C1 segment of cervical spinal cord (tissue), 14 donors: ENCODE results near the gene LRP2.
"Not testable (repeated sequence)": the region's sequence is repeated elsewhere in the genome, so short reads cannot be mapped to it uniquely, and the experiment has no call there.

ENCODE experiments used
- DNase-seq, 14 donors: peaks; one replicate each; lab custom pipeline; 2025; lab: John Stamatoyannopoulos, UW

LRP2 gene

GRCh38 chr2:169301596-169302335, 60.6 kb downstream of the LRP2 start:
- peak in 1 of 14 donors; percentile 3 for DNase-seq

DNA sequence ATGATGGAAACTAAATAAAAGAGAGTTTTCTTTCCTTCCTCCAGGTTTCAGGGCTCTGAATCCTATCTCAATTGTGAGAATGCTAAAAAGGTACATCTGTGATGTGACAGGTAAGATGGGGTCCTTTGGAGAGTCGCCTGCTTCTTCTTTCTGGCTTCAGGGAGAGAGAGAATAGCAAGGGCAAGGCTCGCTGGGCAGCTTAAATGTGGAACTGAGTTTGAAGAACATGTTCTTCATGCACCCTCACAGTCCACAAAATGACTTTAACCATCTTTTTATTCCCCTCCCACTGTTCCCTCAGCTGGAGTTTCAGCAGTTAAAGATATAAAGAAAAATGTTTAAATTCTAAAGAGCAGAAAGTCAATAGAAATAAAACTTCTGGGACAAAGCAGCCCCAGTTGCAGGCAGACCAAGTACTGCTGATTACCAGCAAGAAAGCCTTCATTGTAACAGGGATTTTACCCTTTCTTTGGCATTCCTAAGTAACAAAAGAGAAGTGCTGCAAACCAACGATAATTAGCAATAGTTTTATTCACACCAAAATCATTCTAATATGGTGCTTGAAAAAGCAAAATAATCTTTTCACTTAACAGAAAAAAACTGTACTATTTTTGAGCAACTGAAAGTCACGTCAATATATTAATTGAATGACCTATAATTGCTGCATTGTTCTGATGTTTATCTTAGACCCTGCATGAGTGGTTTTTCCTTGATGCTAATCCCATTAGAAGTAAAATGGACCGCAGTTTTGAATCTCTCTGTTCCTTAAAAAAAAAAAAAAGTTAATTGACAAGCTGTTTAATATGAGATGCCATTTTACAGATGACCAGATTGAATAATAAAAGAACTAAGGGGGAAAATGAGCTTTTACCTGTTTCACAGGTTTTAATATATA, 61.5 kb downstream of the LRP2 start:
- DNase-seq, result peak in 1 of 14 donors; percentile 6

- DNase-seq, result no peak
These were observed 64.3 kb downstream of the LRP2 start for GRCh38 chr2:169298007-169298406.

DNA sequence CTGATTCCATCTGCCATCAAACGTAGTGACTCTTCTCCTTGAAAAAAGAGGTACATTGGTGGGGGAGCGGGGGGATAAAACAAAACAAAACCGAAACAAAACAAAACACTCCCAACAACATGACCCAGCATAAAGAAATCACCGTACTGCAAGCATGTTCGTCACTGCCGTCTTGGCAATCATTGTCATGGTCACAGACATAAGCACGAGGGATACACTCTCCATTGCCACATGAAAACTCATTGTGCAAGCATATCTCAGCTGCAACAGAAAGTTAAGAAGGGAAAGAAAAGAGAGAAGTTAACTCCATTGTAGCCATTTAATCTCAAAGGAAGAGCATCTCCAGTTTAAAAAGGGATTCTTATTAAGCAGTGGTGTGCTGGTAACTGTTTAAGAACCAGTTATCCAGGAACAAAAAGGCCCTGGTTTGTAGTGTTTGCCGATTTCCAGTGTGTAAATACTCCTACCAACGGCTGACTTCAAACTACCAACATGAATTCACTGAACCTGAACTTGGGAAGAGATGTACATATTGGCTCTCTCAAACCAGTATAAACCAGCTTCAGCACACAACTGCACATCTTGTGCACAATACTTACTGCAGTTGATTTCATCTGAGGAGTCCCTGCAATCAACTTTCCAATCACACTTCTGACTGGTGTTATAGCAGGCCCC, 68.2 kb downstream of the LRP2 start:
- DNase-seq, result no peak

DNA sequence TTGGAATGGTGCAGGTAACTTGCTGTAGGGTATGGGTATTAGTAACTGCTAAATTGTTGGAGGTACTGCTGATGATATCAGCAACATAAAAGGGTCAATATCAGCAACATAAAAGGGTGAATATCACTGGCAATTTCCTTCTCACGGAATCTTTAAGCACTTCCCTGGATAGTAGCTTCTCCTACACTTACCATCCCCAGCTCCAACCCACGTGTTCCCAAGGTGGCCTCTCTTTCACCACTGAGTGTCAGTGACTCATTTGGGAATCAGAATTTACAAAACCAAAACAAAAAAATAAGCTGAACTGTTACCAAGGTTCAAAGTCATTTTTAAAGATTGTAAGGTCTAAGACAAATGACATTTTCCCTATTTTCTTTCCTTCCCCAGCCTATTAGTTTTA, 70.8 kb downstream of the LRP2 start:
- no peak for DNase-seq

GRCh38 chr2:169290433-169290832, 71.9 kb downstream of the LRP2 start:
- DNase-seq, result no peak

GRCh38 chr2:169287666-169288065, 74.7 kb downstream of the LRP2 start:
- DNase-seq, result no peak

GRCh38 chr2:169286624-169287231, 75.6 kb downstream of the LRP2 start:
- no peak for DNase-seq

- peak in 2 of 14 donors; percentile 1 to 4 for DNase-seq
These were observed 76.7 kb downstream of the LRP2 start for GRCh38 chr2:169285531-169286235.

DNA sequence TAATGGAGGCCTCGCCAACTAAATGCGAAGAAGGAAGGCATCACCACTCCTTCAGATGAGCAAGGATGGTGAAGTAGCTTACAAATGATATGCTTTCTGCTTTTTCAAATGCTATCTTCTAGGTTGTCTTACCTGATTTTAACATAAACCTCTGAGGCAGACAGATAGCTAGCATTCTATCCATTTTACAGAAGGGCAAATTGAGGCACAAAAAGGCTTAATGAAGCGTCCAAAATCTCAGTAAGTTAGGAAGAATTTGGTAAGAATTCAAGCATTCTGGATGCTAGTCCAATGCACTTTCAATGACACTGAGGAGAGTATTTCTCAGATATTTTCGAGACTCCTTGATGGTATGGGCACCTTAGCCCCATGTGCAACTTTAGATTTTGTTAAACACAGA, 81.8 kb downstream of the LRP2 start:
- no peak for DNase-seq

GRCh38 chr2:169275696-169276444, 86.5 kb downstream of the LRP2 start:
- no peak for DNase-seq

DNA sequence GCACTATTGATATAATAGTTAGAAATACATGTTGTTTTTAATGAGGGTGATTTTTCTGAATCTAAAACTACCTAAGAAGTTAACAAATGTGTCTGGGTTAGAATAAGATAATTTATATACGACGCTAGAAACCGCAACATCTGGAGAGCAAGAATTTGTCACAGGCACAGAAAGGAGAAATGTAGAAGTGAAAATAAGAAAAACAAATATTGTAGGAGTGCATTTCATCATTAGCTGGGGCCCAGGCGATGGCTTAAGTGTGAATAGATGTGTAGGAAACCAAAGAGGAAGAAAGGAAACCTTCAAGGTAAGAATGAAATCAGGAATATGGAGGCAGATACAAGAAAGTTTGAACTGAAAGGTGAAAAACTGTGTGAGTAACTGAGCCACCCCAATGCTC, 90.3 kb downstream of the LRP2 start:
- DNase-seq, result no peak

DNA sequence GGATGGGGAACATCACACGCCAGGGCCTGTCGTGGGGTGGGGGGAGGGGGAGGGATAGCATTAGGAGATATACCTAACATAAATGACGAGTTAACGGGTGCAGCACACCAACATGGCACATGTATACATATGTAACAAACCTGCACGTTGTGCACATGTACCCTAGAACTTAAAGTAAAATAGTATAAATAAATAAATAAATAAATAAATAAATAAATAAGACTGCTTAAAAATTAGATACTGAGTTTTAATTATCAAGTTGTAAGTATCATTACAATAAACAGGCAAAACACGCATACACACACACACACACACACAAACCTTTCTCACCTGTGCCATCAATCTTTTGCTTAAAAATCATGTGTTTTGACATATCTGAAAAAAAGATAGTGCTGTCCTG, 91.8 kb downstream of the LRP2 start:
- not testable (repeated sequence) for DNase-seq

DNA sequence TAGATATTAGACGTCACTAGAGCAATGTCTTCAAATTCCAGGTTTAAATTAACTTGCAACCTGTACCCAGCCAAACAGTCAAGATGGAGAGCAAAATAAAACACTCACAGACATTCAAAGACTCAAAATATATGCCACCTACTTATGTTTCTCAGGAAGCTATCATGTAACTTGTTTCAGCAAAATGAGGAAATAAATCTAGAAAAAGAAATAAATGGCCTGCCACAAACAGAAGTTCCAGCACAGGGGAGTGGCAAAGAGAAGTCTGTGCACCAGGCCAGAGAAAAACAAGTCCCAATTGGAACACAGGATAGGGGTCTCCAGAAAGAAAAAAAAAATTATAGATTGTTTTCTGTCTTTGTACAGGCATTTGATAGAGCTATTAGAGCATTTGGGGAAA, 96.7 kb downstream of the LRP2 start:
- DNase-seq, result no peak

- DNase-seq, result no peak
These were observed 101.3 kb downstream of the LRP2 start for GRCh38 chr2:169260846-169261642.

GRCh38 chr2:169260246-169260645, 102.1 kb downstream of the LRP2 start:
- no peak for DNase-seq

DNA sequence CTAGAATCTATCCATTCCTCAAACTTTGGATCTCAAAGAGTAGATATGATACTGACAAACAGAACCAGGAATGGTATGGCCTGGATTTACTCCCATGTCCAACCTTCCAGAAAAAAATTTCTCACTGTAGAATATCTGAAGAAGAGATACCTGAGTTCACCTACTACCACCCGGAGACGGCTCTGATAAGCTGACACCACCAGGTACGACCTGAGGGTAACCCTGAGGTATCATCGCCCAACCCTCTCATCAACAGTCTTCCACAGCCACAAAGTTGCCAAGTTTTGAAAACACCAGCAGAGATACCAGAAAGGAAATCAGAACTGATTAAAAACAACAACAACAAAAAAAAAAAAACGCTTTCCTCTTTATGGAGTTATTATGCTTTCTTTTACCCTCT, 102.9 kb downstream of the LRP2 start:
- DNase-seq, result no peak

DNA sequence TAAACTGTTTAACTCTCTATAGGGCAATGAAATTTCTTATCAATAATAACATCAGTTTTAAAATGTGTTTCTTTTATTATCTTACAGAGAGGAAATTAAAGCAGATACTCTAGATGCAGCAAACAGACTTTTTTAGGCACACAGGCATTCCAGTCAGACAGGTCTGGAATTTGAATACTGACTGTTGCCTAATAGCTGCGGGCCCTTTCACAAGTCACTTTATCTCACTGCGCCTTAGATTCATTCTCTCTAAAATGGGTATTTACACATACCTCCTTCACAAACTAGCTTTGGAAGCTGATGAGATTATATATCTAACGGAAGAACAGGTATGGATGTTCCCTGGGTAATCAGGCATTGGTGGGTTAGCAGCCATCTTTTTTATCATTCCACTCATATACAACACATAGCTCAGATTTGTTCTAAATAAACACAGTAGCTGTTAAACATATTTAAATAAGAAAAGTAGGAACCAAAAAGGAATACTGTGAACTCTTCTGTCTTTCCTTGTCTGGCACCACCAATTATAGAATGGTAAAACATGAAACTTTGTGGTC, 104.2 kb downstream of the LRP2 start:
- DNase-seq, result no peak

DNA sequence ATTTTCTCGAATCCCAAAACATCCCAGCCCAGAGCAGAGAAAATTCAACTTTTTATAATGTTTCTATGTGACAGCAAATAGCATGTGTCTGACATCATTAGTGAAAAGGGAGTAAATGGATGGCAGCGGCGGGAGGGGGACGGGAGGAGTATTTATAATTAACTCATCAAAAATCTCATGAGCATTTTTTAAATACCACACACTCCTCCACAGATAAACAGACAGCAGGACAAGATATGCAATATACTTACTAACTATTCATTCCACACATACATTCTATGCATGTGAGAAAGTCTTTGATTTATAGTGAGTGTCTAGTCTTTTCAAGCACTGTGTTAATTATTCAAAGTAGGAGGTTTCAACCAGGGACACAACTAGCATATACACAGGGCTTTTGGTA, 107.6 kb downstream of the LRP2 start:
- DNase-seq, result no peak
